MM.1S (cell line): ENCODE data around the gene TGM6.

Experiments used
- CTCF ChIP-seq: fragments of 300-600 bp; sonication (generic); IDR thresholded peaks from 2 replicates; pipeline ENCODE4 v1.5.1; 2016; ENCODE audit warnings: antibody characterized with exemption, low read length, mixed read lengths
- EZH2 ChIP-seq: fragments of 300-600 bp; sonication (generic); optimal IDR thresholded peaks from 2 replicates; pipeline ENCODE3; 2017; ENCODE audit warnings: low read depth, mild to moderate bottlenecking, antibody characterized with exemption, low read length, mixed read lengths

- no peak for TF ChIP-seq CTCF
- no peak for TF ChIP-seq EZH2
Observed at GRCh38 chr20:2473516-2473915, 92.8 kb downstream of the TGM6 start.
